HS-5 (cell line): ENCODE measurements around the gene ABCD3.
A peak's percentile ranks its signal among the peaks of the same experiment; 100 is the strongest.
"Not testable (repeated sequence)": the region's sequence is repeated elsewhere in the genome, so short reads cannot be mapped to it uniquely, and the experiment has no call there.

Experiments used
- DNase-seq: peaks from one replicate; pipeline ENCODE4 v3.0.0-alpha.2; 2012; ENCODE audit warnings: low read depth

The ABCD3 gene

GRCh38 chr1:94417978-94418663 is at the start of gene ABCD3:
Gene ABCD3, plus strand, starts transcription at chr1:94418389. Its CDS starts 90 bp downstream, at chr1:94418479.
- peak; percentile 86 for DNase-seq

GRCh38 chr1:94372771-94373170 is 45.4 kb upstream of the ABCD3 start:
- DNase-seq, result not testable (repeated sequence)

- not testable (repeated sequence) for DNase-seq
Measured at GRCh38 chr1:94373311-94373710, 44.9 kb upstream of the ABCD3 start.

DNA sequence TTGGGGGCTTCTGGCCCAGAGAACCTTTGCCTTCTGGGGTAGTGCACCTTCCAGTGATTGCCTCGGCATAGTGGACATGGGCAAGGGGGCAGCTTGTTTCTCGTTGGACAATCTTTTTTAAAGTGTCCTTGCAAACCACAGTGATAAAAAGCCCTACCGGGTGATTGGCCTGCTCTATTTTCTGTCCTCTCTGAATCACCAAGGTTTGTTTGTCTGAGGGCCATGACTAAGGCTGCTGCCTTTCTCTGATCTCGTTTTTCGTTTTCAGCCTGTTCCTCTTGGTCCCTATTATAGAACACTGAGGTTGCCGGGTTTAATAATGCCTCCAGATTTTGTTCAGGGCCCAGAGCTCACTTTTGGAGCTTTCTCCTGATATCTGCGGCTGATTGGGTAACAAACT is 42.5 kb upstream of the ABCD3 start:
- DNase-seq, result not testable (repeated sequence)

DNA sequence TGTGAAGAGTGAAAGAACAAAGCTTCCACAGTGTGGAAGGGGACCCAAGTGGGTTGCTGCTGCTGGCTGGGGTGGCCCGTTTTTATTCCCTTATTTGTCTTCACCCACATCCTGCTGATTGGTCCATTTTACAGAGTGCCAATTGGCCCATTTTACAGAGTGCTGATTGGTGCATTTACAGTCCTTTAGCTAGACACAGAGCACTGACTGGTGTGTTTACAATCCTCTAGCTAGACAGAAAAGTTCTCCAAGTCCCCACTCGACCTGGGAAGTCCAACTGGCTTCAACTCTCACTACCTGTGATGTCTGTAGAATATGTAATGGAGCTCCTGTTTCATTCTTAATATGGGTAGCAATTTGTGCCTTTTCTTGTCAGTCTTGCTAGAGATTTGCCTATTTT is 39.7 kb upstream of the ABCD3 start:
- DNase-seq, result not testable (repeated sequence)

- no peak for DNase-seq
Measured at GRCh38 chr1:94379615-94380014, 38.6 kb upstream of the ABCD3 start.

GRCh38 chr1:94382201-94382600 is 36.0 kb upstream of the ABCD3 start:
- no peak for DNase-seq

- no peak for DNase-seq
Measured at GRCh38 chr1:94383966-94384408, 34.2 kb upstream of the ABCD3 start.

- no peak for DNase-seq
Measured at GRCh38 chr1:94384485-94385265, 33.5 kb upstream of the ABCD3 start.

GRCh38 chr1:94385308-94385929 is 32.8 kb upstream of the ABCD3 start:
- DNase-seq, result no peak

- DNase-seq, result no peak
Measured at GRCh38 chr1:94389298-94389697, 28.9 kb upstream of the ABCD3 start.

DNA sequence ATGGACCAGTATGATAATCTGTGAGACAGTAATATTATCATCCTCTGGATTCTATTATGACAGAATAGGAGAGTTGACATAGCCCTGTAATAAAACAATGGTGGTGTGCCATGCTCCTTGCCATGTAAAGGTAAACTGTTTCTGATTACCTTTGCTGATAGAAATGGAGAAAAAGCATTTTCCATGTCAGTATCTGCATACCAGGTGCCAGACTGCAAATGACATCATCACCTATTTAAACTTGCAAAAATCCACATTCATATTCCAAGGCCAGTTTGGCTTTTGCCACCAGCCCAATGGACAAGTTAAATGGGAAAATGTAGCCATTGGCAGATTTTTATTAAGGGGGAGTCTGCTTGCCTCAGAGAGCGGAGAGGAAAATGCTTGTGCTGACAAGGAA is 23.9 kb upstream of the ABCD3 start:
- no peak for DNase-seq

- no peak for DNase-seq
Measured at GRCh38 chr1:94395231-94395630, 23.0 kb upstream of the ABCD3 start.

- DNase-seq, result no peak
Measured at GRCh38 chr1:94395748-94396309, 22.4 kb upstream of the ABCD3 start.

DNA sequence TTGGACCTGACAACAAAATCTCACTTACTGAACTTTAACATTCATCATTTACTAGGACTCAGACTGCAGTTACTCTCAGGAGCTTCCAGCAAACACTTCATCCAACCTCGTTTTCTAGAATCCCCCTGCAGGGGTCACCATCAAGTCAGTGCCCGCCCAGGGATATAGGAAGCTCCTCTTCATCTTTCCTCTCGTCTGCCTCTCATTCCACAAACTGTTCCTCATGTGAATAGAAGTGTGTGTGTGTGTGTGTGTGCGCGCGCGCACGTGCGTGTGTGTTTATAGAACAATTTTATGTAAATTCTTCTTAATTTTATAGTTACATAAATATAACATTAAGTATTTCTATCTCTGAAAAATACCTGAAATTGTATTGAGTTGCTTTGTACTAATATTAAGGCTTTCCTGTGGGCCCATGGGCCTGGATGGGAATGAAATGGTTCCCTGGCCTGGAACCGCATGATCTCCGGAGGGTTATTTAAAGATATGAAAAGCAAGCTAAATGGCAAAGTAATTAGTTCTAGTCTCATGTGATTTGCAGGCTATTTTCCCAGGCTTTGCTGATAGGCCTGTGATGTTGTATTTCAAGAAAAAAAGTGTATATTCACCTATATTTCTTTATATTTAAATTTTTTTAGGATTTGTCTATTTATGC is 21.7 kb upstream of the ABCD3 start:
- no peak for DNase-seq

DNA sequence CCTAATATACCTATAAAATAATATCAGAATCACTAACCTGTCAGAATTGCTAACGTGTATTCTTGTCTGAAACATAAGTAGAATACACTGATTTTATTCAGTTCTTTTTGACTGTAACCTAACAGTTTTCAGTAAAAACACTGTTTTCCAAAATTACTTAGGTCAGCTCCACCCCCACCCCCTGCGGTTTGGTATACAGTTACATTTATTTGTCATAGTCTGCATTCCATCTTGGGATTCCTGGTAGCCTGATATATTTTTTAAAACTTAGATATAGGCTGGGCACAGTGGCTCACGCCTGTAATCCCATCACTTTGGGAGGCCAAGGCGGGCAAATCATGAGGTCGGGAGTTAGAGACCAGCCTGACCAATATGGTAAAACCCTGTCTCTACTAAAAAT is 19.8 kb upstream of the ABCD3 start:
- DNase-seq, result no peak

- no peak for DNase-seq
Measured at GRCh38 chr1:94399453-94399852, 18.7 kb upstream of the ABCD3 start.

DNA sequence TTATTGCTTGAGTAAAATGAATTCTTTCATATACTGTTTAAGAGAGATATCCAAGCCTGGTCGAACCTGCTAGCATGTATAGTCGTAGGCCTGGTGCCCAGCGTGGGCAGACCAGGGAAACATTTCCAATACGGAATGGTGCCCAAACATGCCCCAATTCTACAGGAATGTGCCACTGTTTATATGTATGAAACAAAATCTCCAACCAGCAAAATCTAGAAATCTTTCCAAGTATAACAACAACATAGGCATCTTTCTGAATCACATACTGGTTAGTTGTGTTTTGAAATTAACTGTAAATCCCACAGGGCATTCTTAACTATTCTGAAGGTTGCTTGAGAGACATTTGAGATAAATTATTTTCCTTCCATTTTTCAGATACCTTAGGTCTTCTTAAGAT is 17.0 kb upstream of the ABCD3 start:
- no peak for DNase-seq

DNA sequence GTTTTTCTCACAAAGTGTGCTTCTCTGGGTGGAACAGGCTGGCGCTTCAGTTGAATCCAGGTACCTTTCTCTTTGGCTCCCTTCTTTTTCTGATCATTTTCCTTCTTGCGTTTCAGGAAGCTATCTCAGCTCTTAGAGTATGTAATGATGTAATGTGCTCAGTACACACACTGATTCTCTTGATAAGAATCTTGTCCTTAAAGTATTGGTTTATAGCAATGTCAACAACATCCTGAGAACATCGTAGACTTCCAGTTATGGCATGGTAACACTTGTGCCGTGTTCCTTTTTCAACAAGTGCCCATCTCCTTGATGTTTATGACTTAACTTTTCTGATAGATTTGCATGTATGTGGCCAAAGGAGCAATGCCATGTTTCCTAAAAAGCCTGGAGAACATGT is 11.7 kb upstream of the ABCD3 start:
- no peak for DNase-seq

DNA sequence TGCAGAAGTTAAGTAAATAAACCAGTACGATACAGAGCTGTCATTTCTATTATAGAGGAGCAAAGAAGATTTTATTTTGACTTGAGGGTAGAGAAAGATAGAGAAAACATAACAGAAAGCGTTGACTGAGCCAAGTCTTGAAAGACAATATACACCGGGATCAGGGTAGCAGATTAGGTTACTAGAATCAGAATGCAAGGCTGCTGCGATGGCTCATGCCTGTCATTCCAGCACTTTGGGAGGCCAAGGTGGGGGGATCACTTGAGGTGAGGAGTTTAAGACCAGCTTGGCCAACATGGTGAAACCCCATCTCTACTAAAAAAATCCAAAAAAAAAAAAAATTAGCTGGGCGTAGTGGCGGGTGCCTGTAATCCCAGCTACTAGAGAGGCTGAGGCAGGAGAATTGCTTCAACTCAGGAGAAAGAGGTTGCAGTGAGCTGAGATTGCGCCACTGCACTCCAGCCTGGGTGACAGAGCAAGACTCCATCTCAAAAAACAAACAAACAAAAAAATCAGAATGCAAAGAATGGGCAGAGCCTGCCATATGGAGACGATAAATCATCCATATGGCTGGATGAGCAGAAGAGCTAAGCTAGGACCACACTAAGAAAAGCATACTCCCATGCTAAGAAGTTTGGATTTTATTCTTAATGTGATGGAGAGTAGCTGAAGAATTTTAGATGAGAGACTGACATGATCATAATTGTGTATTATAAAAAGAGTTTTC is 9.9 kb upstream of the ABCD3 start:
- DNase-seq, result no peak

- DNase-seq, result no peak
Measured at GRCh38 chr1:94411237-94411636, 7.0 kb upstream of the ABCD3 start.

DNA sequence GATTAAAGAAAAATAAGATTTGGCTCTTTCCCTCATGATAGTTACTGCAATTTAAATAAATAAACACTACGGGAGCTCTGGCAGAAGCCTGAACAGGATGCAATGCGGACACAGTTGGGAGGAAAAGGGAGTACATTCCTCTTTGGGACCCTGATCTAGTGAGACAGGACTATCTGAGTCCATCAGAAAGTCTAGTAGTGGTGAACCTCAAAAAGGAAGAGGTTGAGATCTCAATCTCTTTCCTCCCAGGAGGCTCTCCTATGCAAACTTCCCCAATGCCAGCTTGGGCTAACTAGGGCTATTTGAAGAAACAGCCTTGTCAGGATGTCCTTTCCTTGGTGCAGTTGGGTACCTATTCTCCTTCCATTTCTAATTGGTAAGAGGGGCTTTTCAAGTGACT is 4.9 kb upstream of the ABCD3 start:
- DNase-seq, result no peak
